SK-N-SH treated with all-trans-retinoic acid at 6 μM for 48 hours (cell line): ENCODE measurements around the gene CTTNBP2.

Experiments used
- ATAC-seq: fragments of 200-7000 bp; cut with Tn5 transposase; 3 replicates; pipeline ENCODE4 v1.9.1; 2020; ENCODE audit warnings: mild to moderate bottlenecking, moderate library complexity
- CREB5 ChIP-seq: fragments of 250-450 bp; sonication (Bioruptor Pico); IDR thresholded peaks from 2 replicates; pipeline ENCODE4 v1.5.1; 2020; ENCODE audit warnings: low read depth, mild to moderate bottlenecking, moderate library complexity
- CSRNP3 ChIP-seq: fragments of 250-450 bp; sonication (Bioruptor Pico); IDR thresholded peaks from 2 replicates; pipeline ENCODE4 v1.5.1; 2021; ENCODE audit warnings: mild to moderate bottlenecking, moderate library complexity
- ESRRG ChIP-seq: fragments of 250-450 bp; sonication (Bioruptor Pico); IDR thresholded peaks from 2 replicates; pipeline ENCODE4 v1.6.1; 2021; ENCODE audit warnings: mild to moderate bottlenecking
- GLIS3 ChIP-seq: fragments of 250-450 bp; sonication (Bioruptor Pico); IDR thresholded peaks from 2 replicates; pipeline ENCODE4 v1.5.0; 2020; ENCODE audit warnings: mild to moderate bottlenecking, moderate library complexity
- ISL1 ChIP-seq: fragments of 250-450 bp; sonication (Bioruptor Pico); IDR thresholded peaks from 2 replicates; pipeline ENCODE4 v2.1.2; 2022; ENCODE audit warnings: mild to moderate bottlenecking, moderate library complexity
- OSR1 ChIP-seq: fragments of 250-450 bp; sonication (Bioruptor Pico); IDR thresholded peaks from 2 replicates; pipeline ENCODE4 v1.8.0; 2022; ENCODE audit warnings: moderate library complexity, mild to moderate bottlenecking, inconsistent platforms
- PATZ1 ChIP-seq: fragments of 250-450 bp; sonication (Bioruptor Pico); IDR thresholded peaks from 2 replicates; pipeline ENCODE4 v1.8.0; 2020; ENCODE audit warnings: mild to moderate bottlenecking, moderate library complexity, borderline replicate concordance
- POU6F1 ChIP-seq: fragments of 250-450 bp; sonication (Bioruptor Pico); IDR thresholded peaks from 2 replicates; pipeline ENCODE4 v1.8.0; 2021; ENCODE audit warnings: low read depth, mild to moderate bottlenecking, moderate library complexity, borderline replicate concordance
- RARB ChIP-seq: fragments of 250-450 bp; sonication (Bioruptor Pico); IDR thresholded peaks from 2 replicates; pipeline ENCODE4 v1.8.0; 2021; ENCODE audit warnings: mild to moderate bottlenecking, moderate library complexity
- SNAI2 ChIP-seq: fragments of 250-450 bp; sonication (Bioruptor Pico); IDR thresholded peaks from 2 replicates; pipeline ENCODE4 v1.5.0; 2020; ENCODE audit warnings: mild to moderate bottlenecking, moderate library complexity
- TCF4 ChIP-seq: fragments of 250-450 bp; sonication (Bioruptor Pico); IDR thresholded peaks from 2 replicates; pipeline ENCODE4 v1.8.0; 2021; ENCODE audit warnings: mild to moderate bottlenecking, moderate library complexity, borderline replicate concordance
- TOX ChIP-seq: fragments of 250-450 bp; sonication (Bioruptor Pico); IDR thresholded peaks from 2 replicates; pipeline ENCODE4 v1.8.0; 2021; ENCODE audit warnings: mild to moderate bottlenecking, moderate library complexity, borderline replicate concordance
- TSHZ2 ChIP-seq: fragments of 250-450 bp; sonication (Bioruptor Pico); IDR thresholded peaks from 2 replicates; pipeline ENCODE4 v1.5.0; 2020; ENCODE audit warnings: mild to moderate bottlenecking, moderate library complexity
- ZC3H10 ChIP-seq: fragments of 250-450 bp; sonication (Bioruptor Pico); IDR thresholded peaks from 2 replicates; pipeline ENCODE4 v1.5.1; 2021; ENCODE audit warnings: mild to moderate bottlenecking, moderate library complexity
- ZFP3 ChIP-seq: fragments of 250-450 bp; sonication (Bioruptor Pico); IDR thresholded peaks from 2 replicates; pipeline ENCODE4 v1.5.0; 2020; ENCODE audit warnings: mild to moderate bottlenecking, moderate library complexity
- ZFP30 ChIP-seq: fragments of 450-650 bp; formaldehyde crosslinking; IDR thresholded peaks from 2 replicates; pipeline ENCODE4 v1.5.0; 2022; ENCODE audit warnings: mild to moderate bottlenecking, moderate library complexity
- ZNF565 ChIP-seq: fragments of 450-650 bp; formaldehyde crosslinking; conservative IDR thresholded peaks from 2 replicates; pipeline ENCODE4 v1.5.0; 2020; ENCODE audit warnings: low read depth, mild to moderate bottlenecking, moderate library complexity
- ZNF70 ChIP-seq: fragments of 450-650 bp; formaldehyde crosslinking; IDR thresholded peaks from 2 replicates; pipeline ENCODE4 v1.5.0; 2020; ENCODE audit warnings: mild to moderate bottlenecking, moderate library complexity
- ZNF8 ChIP-seq: fragments of 450-650 bp; formaldehyde crosslinking; IDR thresholded peaks from 2 replicates; pipeline ENCODE4 v1.5.0; 2020; ENCODE audit warnings: mild to moderate bottlenecking, moderate library complexity

Gene CTTNBP2

GRCh38 chr7:117673839-117674238 is 199.4 kb downstream of the CTTNBP2 start:
- peak; percentile 84 for ATAC-seq

GRCh38 chr7:117673367-117673766 is 199.9 kb downstream of the CTTNBP2 start:
- TF ChIP-seq ZNF565 (CRISPR knock-in tag) (no peak), SNAI2 (CRISPR knock-in tag) (no peak), TSHZ2 (CRISPR knock-in tag) (no peak), ESRRG (no peak), TCF4 (CRISPR knock-in tag) (no peak), TOX (CRISPR knock-in tag) (no peak), ZC3H10 (no peak)
- ATAC-seq: no peak; the same call in 2 of the 3 replicates

More at GRCh38 chr7:117673839-117674238, 199.4 kb downstream of the CTTNBP2 start:
- TF ChIP-seq CSRNP3 (no peak), RARB (CRISPR knock-in tag) (no peak), ZNF565 (CRISPR knock-in tag) (no peak), ZNF8 (CRISPR knock-in tag) (no peak), ZC3H10 (no peak), PATZ1 (CRISPR knock-in tag) (no peak), ZNF70 (no peak), ZFP3 (no peak)

GRCh38 chr7:117672453-117672852 is 200.8 kb downstream of the CTTNBP2 start:
- ATAC-seq: no peak
- no peak for TF ChIP-seq ZC3H10
- no peak for TF ChIP-seq RARB (CRISPR knock-in tag)
- no peak for TF ChIP-seq ZNF8 (CRISPR knock-in tag)
- no peak for TF ChIP-seq ISL1 (CRISPR knock-in tag)
- no peak for TF ChIP-seq ZNF70
- no peak for TF ChIP-seq TOX (CRISPR knock-in tag)
- TF ChIP-seq ESRRG: no peak
- TF ChIP-seq OSR1: no peak
- TF ChIP-seq ZNF565 (CRISPR knock-in tag): no peak
- TF ChIP-seq GLIS3 (CRISPR knock-in tag): no peak
- TF ChIP-seq CREB5 (CRISPR knock-in tag): no peak
- TF ChIP-seq SNAI2 (CRISPR knock-in tag): no peak
- no peak for TF ChIP-seq ZFP30 (CRISPR knock-in tag)
- TF ChIP-seq POU6F1 (CRISPR knock-in tag): no peak
- no peak for TF ChIP-seq TCF4 (CRISPR knock-in tag)
- TF ChIP-seq TSHZ2 (CRISPR knock-in tag): no peak
